Prostate gland (tissue), 2 donors: ENCODE results near the gene CA5A. TPM values are rescaled to one million over a fixed set of nuclear protein-coding genes. Genes with fewer than 3 reads are reported as not detected.

Experiments
- DNase-seq: peaks from one replicate; pipeline ENCODE4 v3.0.0-alpha.2; 2019; ENCODE audit warnings: low spot score
- H3K27ac ChIP-seq, 2 donors: fragments of 200-600 bp; sonication (generic); 2 replicates each; pipeline ENCODE4 v1.5.1; 2017 to 2019
- H3K27me3 ChIP-seq: fragments of 200-600 bp; sonication (generic); replicated peaks from 2 replicates; pipeline ENCODE4 v1.5.1; 2019; ENCODE audit not compliant: insufficient read depth
- H3K36me3 ChIP-seq, 2 donors: fragments of 200-600 bp; sonication (generic); 1 replicate in 1 of 2; 2 replicates in 1 of 2; pipeline versions ENCODE4 v1.5.1 to v1.8.1; 2017 to 2019
- H3K4me1 ChIP-seq: fragments of 200-600 bp; sonication (generic); replicated peaks from 2 replicates; pipeline ENCODE4 v1.5.1; 2019
- H3K4me3 ChIP-seq, 2 donors: fragments of 200-600 bp; sonication (generic); 2 replicates each; pipeline ENCODE4 v1.5.1; 2017 to 2019
- H3K9me3 ChIP-seq: fragments of 200-600 bp; sonication (generic); 2 replicates; pipeline ENCODE4 v1.5.1; 2017
- CTCF ChIP-seq, 4 experiments: fragments of 200-600 bp in 2 of 4; fragments of 450-650 bp in 2 of 4; sonication (generic) in 2 of 4; IDR thresholded peaks; 1 replicate in 3 of 4; 2 replicates in 1 of 4; pipeline ENCODE4 v1.5.1; 2016 to 2019; ENCODE audit warnings: antibody characterized with exemption in 4 of 4, mild to moderate bottlenecking in 2 of 4, moderate library complexity in 2 of 4
- POLR2A ChIP-seq: fragments of 450-650 bp; IDR thresholded peaks from one replicate; pipeline ENCODE4 v1.6.1; 2016; ENCODE audit warnings: antibody characterized with exemption, mild to moderate bottlenecking
- POLR2AphosphoS5 ChIP-seq: sonication (generic); formaldehyde crosslinking; IDR thresholded peaks from one replicate; pipeline ENCODE4 v1.6.1; 2017; ENCODE audit warnings: antibody characterized with exemption
- WGBS: methylation state at CpG from one replicate; pipeline ENCODE4 v1.1.5; 2018; 5-methylcytosine and 5-hydroxymethylcytosine counted together
- intact Hi-C: fragments of 100-400 bp; cut with DNase I; formaldehyde crosslinking; loops from one replicate; pipeline ENCODE4 v1.14.2; 2022
- total RNA-seq, 2 donors: library from RNA; depleted of rRNA; stranded (reverse); fragments of >200 nt; gene quantifications; one replicate each; pipeline ENCODE4 v1.1.0, GENCODE V29; 2016

Gene CA5A
- total RNA-seq, 2 donors from 2014 or later: not detected

GRCh38 chr16:87976665-87977064 lies 40.3 kb upstream of the CA5A start:
- WGBS: 39% methylated on average over 3 of the region's 3 CpGs
- H3K27ac ChIP-seq: no peak overlapping the region
- H3K9me3 ChIP-seq: no peaks in the 10 kb centered on the region
- H3K36me3 ChIP-seq: no peaks in the 10 kb centered on the region
- no peaks in the 10 kb centered on the region for H3K4me1 ChIP-seq
- no peak overlapping the region for H3K4me3 ChIP-seq
- no peaks in the 10 kb centered on the region for H3K27me3 ChIP-seq
- intact Hi-C loops: no loop called here
- TF ChIP-seq CTCF (IDR thresholded peaks at IDR 0.05) (no peak), POLR2AphosphoS5 (no peak), POLR2A (no peak)
- no peak for DNase-seq

- Histone ChIP-seq H3K9me3 (no peaks in the 10 kb centered on the region), H3K4me3 (no peak overlapping the region), H3K27ac (no peak overlapping the region), H3K27me3 (no peaks in the 10 kb centered on the region), H3K36me3 (no peaks in the 10 kb centered on the region), H3K4me1 (no peaks in the 10 kb centered on the region)
- no peak for DNase-seq
- WGBS: 90% methylated on average over 9 of the region's 9 CpGs
- intact Hi-C loops: no loop called here
- TF ChIP-seq CTCF (IDR thresholded peaks at IDR 0.05): no peak
- no peak for TF ChIP-seq POLR2AphosphoS5
- TF ChIP-seq POLR2A: no peak
Observed at GRCh38 chr16:87974178-87974577, 37.8 kb upstream of the CA5A start.

GRCh38 chr16:87973717-87974116 lies 37.4 kb upstream of the CA5A start:
- no peak overlapping the region for H3K27ac ChIP-seq
- H3K4me3 ChIP-seq: no peak overlapping the region
- WGBS: 64% methylated on average over 3 of the region's 3 CpGs
- intact Hi-C loops: no loop called here
- TF ChIP-seq POLR2A: no peak
- no peak for TF ChIP-seq POLR2AphosphoS5
- TF ChIP-seq CTCF (IDR thresholded peaks at IDR 0.05): no peak
- H3K9me3 ChIP-seq: no peaks in the 10 kb centered on the region
- no peaks in the 10 kb centered on the region for H3K4me1 ChIP-seq
- no peaks in the 10 kb centered on the region for H3K27me3 ChIP-seq
- no peaks in the 10 kb centered on the region for H3K36me3 ChIP-seq
- no peak for DNase-seq

- Histone ChIP-seq H3K4me3 (no peak overlapping the region), H3K27me3 (no peaks in the 10 kb centered on the region), H3K4me1 (no peaks in the 10 kb centered on the region), H3K9me3 (no peaks in the 10 kb centered on the region), H3K27ac (no peak overlapping the region), H3K36me3 (no peaks in the 10 kb centered on the region)
- intact Hi-C loops: no loop called here
- no peak for DNase-seq
- TF ChIP-seq CTCF (IDR thresholded peaks at IDR 0.05): no peak
- TF ChIP-seq POLR2A: no peak
- no peak for TF ChIP-seq POLR2AphosphoS5
- WGBS: 100% methylated on average over 2 of the region's 2 CpGs
Observed at GRCh38 chr16:87971933-87972332, 35.6 kb upstream of the CA5A start.

- Histone ChIP-seq H3K27me3 (no peaks in the 10 kb centered on the region), H3K27ac (no peak overlapping the region), H3K9me3 (no peaks in the 10 kb centered on the region), H3K36me3 (no peaks in the 10 kb centered on the region), H3K4me1 (peaks cover 8% of the 10 kb centered on the region), H3K4me3 (no peak overlapping the region)
- TF ChIP-seq CTCF (IDR thresholded peaks at IDR 0.05): no peak
- TF ChIP-seq POLR2AphosphoS5: no peak
- TF ChIP-seq POLR2A: no peak
- 65% methylated on average over 3 of the region's 3 CpGs for WGBS
- DNase-seq: no peak
- intact Hi-C loops: no loop called here
Observed at GRCh38 chr16:87970186-87970585, 33.9 kb upstream of the CA5A start.
